G401 (cell line): ENCODE results near the gene ITPRID1. TPM values are rescaled to one million over a fixed set of nuclear protein-coding genes. Genes with fewer than 3 reads are reported as not detected.

Source experiments
- DNase-seq: peaks from one replicate; pipeline ENCODE4 v3.0.0-alpha.2; 2015; ENCODE audit warnings: low spot score
- in situ Hi-C: cut with HindIII; loops from 2 replicates; pipeline ENCODE4 v1.10.0; 2016; ENCODE audit warnings: low sequenced_read_pairs, mixed read lengths
- total RNA-seq: library from RNA; depleted of rRNA; stranded (reverse); fragments of >200 nt; shearing (Covaris generic); gene quantifications from 2 replicates; pipeline ENCODE4 v1.2.3, GENCODE V29; 2014; rRNA removed

The ITPRID1 gene
- total RNA-seq, 1 experiment from 2014 or later = not detected

DNA sequence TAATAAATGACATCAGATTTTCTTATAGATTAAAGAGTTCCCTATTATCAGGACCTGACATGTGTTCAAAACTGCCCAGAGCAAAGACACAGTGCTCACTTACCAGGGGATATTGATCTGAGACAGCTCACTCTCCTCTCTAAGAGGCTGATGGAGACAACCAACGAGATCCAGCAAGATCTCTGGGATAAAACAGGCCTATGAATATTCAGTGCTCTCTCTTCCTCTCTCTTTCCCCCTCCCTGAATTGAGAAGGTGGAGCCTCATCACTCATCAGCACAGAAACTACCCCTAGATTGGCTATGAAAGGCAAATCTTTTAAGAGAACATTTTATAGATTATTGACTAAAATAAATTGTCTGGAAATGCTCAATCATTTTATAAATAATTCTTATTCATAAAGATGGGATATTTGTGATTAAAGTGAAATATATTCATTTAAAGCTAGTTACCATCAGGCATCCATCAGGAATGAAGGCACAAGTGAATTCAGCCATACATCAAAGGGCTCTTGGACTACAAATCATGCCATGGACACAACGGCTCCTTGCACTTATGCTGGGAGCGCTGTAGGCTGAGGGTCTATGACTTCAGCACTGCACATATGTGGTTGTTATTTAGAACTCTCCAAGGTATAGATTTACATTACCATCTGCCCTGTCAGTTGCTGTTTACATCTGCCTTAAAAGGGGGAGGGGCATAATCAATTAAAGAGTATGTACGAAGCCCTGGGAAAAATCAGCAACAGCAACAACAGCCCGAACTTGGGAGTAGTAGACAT lies 169.7 kb downstream of the ITPRID1 start:
- in situ Hi-C loops = no loop called here
- DNase-seq = no peak

DNA sequence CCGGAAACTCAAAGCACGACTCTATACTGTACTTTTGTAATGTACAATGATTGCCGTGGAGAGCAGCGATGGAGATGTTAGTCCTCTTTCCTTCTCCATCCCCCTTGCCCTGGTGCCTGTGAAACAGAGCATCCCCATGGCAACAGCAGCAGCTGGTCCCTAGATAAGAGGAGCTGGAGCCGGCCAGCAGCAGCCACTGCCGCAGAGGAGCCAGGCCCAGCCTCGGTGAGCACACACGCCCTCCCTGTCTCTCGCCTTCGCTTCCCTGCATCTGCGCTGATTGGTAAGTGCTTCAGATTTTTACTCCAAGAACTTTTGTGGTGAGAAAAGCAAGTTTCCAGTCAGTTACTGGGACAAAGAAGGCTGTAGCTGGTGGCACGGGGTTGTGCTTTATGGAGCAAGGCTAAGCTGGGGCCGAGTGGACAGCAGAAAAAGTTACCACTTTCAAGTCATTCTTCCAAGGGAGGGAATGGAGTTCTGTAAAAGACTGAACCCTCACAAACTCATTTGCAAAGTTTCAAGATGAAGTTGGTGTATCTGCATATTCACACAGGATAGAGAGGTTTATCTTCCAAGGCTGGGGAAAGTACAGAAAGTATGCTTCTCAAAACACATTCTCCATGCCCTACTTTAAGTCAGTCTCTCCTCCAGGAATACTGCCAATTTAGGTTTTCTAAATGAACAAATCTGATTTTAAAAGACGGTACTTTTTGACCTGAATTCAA lies 173.3 kb downstream of the ITPRID1 start, which contains the start of gene PPP1R17:
Gene PPP1R17, plus strand, starts transcription at position 192 of the 725 bp plus-strand sequence. CDS start 5,227 bp downstream, outside the sequence.
- in situ Hi-C loops = no loop called here
- DNase-seq = no peak

DNA sequence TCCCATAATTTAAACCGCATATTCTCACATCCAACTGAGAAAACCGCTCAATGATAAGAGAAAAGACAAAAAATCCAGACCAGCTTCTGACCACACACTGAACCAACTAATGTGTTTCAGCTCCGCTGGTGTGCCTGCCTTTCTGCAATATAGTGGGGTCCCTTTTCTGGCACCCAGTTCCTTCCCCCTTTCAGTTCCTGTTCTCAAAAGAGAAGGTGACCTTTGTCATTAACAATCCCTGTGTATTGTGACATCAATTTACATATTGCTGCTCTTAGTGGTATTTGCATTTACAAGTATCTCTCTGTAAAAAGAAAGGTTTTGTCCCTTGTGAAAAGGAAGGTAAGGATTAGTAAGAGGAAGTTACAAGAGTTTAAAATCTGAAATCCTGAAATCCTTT lies 174.5 kb downstream of the ITPRID1 start:
- no peak for DNase-seq
- in situ Hi-C loops = no loop called here

DNA sequence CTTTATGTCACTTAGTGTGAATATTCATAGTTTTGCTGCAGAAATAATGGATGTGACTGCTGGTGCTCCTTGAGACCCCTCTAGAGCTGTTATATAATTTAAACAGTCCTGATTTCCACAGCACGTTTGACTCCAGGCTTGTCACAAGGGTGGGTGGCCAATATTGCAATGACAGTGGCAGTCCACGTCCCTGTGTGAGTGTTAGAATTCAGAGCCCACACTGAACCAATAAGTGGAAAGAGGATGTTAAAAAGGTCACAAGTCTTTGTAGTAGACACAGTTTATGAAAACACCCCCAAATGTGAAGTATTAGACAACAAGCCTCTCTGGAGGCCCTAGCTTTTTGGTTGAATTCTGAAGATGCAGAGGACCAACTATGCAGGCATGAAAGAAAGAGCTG lies 175.1 kb downstream of the ITPRID1 start:
- in situ Hi-C loops = no loop called here

DNA sequence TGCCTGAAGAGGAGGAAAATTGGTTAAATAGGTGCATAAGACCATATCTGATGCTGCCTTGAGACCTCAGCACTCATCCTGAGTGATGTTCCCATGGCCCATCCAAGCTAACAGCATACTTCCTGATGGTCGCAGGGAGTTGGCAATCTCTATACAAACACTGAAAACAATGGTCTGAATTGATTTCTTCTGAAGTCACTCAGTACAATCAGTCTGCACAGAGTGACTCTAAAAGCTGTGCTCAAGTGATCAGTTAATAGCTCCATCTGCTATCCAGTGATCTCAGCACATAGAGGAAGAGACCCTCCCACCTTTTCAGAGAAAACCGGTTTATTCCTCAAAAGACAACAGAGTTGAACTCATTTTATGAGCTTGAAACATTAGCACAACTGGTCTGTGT lies 177.0 kb downstream of the ITPRID1 start:
- in situ Hi-C loops = no loop called here
- DNase-seq = no peak

More for the DNA sequence above, 175.1 kb downstream of the ITPRID1 start:
- no peak for DNase-seq

DNA sequence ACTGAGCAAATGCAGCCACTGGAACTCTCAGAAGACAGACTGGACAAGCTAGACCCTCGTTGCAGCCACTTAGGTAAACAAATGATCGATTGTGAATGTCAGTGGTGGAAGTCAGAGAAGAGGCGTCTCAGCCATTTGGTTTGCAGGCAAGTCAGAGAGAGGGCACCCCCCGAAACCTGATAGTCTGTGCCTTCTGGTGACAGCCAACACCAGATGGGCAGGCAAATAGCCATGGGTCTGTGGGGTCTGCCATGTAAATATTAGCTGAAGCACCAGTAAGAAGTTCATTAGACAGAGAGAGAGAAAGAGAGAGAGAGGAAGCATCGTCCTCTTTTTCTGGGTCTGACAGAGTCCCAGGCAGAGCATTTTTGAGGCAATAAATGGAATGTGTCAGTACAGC lies 178.6 kb downstream of the ITPRID1 start:
- no peak for DNase-seq
- in situ Hi-C loops = no loop called here

DNA sequence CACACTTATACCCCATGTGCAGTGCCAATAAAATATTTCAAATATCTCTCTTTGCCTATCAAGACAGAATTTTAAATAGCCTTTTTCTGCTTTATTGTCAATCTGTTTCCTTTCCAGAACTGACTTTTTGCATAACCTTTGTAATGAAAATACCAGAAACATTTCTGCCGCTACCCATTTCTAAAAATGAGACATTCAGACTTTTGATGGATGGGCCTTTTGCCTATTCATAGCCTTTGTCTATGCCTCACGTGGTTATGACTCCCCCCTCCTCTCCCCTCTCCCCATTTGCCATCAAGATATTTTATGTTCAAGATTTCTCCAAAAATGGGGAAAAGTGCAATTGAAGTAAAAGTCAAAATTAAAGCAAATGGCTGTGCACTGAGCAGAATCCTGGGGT lies 179.0 kb downstream of the ITPRID1 start:
- in situ Hi-C loops = no loop called here
- DNase-seq = no peak

DNA sequence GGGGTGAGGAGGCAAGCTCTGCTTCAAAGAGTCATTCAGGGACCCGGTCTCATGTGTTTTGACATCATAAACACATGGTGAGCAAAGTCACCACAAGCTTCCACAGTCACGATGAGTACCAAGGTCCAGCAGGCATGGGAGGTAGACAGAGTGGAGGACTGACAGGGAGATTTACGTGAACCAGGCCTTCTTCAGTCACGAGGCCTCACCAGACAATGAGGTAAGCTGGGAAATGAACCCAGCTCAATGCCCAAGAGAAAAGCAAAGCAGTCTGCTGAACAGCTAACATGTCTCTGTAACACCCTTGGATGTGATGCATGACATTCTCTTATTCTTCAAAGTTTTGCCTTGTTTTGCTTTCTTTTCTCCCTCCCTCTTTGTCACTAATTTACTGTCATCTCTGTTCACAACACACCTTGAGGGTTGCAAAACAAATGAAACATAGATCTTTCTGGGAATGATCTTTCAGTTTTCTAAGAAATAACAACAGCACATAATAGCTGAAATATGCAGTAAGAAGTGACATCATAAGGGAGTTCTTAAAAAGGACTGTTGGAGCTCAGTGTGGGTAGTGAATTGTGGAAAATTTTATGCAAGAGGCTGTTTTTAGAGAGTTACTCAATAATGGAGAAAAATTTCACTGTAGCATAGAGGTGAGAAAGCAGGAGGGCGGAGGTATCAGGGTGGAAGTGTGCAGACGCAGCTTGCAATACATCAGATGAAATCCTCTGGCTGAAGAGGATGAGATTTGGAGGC lies 182.1 kb downstream of the ITPRID1 start:
- in situ Hi-C loops = no loop called here
- DNase-seq = no peak

DNA sequence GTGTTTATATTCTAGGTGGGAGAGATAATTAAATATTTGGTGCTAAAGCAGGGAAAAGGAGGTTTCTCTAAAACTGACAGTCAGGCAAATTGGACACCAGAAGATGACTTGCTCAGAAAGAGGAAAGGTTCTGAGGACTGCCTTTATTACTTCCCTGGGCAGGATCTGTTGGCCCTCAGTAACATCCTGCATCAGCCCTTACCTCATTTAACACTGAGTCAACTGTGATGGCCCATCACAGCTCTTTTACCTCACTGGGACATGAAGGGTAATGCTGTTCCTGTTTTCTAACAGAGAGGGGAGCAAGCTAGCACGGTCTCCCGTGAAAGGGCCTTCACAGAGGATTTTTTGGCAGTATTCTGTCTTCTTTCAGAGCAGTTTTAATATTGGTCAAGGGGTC lies 185.2 kb downstream of the ITPRID1 start:
- in situ Hi-C loops = no loop called here
- no peak for DNase-seq

DNA sequence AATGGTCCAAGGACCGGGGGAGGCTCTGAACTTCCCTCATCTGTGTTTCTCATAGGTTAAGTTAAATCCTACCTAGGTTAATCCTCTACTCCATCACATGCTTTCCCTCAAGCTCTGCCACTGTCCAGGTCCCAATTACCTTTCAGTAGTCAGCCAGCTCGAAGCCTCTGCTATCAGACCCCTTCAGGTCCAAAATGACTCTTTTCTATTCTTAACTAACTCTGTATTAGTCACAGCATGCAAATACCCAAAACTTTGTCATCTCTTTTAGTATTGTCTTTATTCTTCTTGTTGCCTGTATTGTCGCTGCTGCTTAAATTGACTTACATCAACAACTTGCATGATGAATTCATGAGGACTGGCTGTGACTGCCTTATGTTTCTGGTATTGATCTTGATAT lies 188.5 kb downstream of the ITPRID1 start:
- no peak for DNase-seq
- in situ Hi-C loops = no loop called here

DNA sequence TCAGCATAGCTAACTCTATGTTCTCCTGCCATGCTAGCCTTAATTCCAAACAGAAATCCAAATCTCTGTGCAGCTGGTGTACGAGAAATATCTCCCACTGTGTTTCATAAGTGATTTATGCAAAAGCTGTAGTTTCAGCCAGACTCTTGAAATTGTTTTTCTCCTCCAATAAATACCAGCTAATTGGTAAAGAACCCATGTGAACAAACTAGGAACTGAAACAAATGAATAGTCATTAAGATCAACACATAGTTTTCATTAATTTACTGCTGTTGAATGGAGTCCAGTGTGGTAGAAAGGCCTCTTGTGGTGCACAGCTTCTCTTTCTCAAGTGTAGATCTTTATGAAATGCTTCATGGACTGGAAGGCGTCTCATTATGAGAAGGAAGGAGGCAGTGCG lies 191.5 kb downstream of the ITPRID1 start:
- no peak for DNase-seq
- in situ Hi-C loops = no loop called here

DNA sequence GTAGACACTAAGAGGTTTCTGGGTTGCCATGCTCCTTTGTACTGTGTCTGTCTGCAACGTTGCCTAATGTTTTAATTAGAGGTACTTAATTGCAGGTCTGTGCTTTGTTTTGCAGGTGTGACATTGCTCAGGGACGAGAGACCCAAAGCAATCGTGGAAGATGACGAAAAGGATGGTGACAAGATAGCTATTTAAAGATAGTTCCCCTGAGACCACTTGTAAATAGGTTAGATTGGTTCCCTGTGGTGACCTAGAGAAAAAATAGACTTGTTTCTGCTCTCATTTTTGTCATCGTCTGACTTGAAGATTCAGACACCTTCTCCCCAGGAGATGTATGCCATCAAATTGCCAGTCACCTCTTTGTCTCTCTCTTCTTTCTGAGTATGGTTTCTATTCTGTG lies 193.2 kb downstream of the ITPRID1 start:
- in situ Hi-C loops = no loop called here
- DNase-seq = no peak

Other genes with a start within 250 kb of the ITPRID1 start
- gene NEUROD6, start 173.4 kb upstream of the ITPRID1 start, total RNA-seq = not detected in 2 replicates
- gene PPP1R17, start 173.1 kb downstream of the ITPRID1 start, total RNA-seq = not detected in 2 replicates